GM12872 (cell line): ENCODE data around the gene CALHM6.

Experiments
- TF ChIP-seq, protein P1 (sequence below): IDR thresholded peaks from 3 replicates; pipeline ENCODE4 v1.5.1; 2011; ENCODE audit warnings: low read depth, mild to moderate bottlenecking, low read length, moderate library complexity; ENCODE audit not compliant: insufficient read depth

CALHM6 gene

DNA sequence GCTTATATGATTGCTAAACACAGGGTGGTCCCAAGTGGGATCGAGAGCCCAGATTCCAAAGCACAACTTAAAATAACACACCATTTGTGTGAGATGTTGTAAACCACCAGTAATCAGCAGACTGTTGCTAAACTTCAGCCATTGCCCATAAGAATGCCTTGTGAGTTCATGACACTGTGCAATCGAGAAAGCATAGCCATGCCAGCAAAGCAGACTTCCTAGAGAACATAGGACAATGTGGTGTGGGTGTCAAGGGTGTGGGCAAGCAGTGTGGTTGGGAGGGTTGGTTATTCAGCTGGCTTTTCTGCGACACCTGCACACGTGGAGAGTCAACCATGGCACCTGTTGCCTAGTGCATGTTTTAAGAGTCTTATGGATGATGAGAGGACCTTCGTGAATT, 16.1 kb upstream of the CALHM6 start:
- TF ChIP-seq, protein P1, sequence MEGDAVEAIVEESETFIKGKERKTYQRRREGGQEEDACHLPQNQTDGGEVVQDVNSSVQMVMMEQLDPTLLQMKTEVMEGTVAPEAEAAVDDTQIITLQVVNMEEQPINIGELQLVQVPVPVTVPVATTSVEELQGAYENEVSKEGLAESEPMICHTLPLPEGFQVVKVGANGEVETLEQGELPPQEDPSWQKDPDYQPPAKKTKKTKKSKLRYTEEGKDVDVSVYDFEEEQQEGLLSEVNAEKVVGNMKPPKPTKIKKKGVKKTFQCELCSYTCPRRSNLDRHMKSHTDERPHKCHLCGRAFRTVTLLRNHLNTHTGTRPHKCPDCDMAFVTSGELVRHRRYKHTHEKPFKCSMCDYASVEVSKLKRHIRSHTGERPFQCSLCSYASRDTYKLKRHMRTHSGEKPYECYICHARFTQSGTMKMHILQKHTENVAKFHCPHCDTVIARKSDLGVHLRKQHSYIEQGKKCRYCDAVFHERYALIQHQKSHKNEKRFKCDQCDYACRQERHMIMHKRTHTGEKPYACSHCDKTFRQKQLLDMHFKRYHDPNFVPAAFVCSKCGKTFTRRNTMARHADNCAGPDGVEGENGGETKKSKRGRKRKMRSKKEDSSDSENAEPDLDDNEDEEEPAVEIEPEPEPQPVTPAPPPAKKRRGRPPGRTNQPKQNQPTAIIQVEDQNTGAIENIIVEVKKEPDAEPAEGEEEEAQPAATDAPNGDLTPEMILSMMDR = no peak

DNA sequence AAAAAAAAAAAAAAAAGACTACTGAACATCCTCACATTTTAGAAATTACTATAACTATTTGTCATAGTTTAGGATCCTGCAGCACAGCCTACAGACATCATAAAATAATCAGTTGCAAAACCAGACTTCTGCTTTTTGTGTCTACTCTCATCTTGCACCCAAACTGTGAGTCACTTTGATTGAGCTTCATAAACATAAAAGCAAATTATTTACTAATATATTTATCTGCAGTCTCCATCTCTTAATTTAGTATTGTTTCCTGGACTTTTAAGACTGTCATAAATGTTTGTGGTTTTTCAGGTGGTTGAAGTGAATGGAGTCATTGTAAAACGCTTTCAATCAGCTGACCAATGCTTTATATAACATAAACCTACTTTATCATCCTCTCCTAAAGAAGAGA, 14.8 kb upstream of the CALHM6 start:
- TF ChIP-seq, protein P1 = no peak

GRCh38 chr6:116447052-116447451, 14.1 kb upstream of the CALHM6 start:
- TF ChIP-seq, protein P1 = no peak

DNA sequence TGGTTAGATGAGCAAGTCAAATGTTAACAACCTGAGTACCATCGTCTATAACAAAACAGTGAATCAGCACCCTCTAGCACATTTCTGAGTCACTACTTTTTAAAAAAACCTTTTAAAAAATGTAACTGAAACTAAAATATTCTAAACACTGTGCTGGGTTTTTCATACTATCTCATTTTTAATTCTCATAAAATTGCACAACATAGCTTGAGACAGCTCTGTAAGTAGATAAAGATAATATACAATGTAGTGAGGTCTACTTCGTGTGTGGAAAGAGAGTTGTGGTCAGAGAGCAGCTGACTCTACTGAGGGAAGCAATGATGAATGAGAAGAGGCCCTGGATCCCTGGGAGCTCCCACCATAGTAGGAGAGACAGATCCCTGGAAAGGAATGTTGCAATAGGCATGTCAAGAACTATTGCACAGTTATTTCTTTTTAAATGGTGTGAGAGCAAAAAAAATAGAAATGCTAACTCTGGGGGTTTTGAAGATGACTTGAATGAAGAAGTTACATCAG, 13.6 kb upstream of the CALHM6 start:
- TF ChIP-seq, protein P1 = no peak

GRCh38 chr6:116449565-116449964, 11.6 kb upstream of the CALHM6 start:
- TF ChIP-seq, protein P1 = no peak

DNA sequence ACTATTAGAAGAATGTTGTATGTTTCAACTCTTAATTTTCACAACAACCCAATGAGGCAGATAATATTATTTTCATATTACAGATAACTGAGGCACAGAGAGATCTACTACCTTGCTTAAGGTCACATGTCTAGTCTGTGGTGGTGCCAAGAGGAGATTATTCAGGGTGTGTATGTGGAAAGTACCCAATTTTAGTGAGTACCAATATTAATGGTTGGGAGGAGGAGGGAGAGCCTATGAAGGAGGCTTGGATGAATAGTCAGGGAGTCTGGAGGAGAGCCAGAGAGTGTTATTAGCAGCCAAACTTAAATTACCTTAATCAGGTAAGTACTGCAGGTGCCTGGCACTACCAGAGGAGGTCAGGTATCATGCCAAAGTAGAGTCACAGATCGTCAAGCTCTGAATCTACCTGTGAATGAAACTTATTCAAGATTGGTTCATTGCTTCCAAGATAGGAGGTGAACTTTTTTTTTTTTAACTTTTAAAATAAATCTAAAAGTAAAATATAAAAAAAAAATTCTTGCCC, 10.9 kb upstream of the CALHM6 start:
- TF ChIP-seq, protein P1 = no peak

- TF ChIP-seq, protein P1 = no peak
Measured at GRCh38 chr6:116450769-116451740, 10.1 kb upstream of the CALHM6 start.
